Measurements from ENCODE around the gene RAD51B.

The RAD51B gene

DNA sequence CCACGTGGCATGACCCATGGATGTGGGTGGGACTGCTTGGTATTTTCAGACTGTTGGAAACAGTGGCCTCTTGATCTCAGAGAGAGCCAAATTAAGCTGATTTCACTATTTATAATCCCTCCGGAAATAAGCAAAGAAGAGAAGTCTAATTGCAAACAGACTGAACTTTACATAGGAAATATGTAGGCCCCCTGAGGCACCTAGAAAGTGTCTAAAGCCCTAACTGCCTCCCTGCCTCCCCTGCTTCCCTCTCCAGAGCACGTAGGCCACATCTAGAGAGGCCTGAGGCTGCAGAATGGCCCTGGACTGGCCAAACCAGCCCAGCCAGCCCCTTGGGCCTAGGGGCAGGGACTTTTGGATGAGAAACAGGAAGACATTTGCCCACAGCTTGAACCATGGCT, 849.5 kb downstream of the RAD51B start:
- Mint-ChIP-seq H3K4me1 (peaks cover 59% of the 10 kb centered on the region), H3K36me3 (peaks cover 23% of the 10 kb centered on the region), H3K4me3 (no peak overlapping the region), H3K9me3 (peaks cover 3% of the 10 kb centered on the region), H3K27ac (peak overlapping the region; percentile 74), H3K27me3 (no peaks in the 10 kb centered on the region)
- no peak for ATAC-seq

DNA sequence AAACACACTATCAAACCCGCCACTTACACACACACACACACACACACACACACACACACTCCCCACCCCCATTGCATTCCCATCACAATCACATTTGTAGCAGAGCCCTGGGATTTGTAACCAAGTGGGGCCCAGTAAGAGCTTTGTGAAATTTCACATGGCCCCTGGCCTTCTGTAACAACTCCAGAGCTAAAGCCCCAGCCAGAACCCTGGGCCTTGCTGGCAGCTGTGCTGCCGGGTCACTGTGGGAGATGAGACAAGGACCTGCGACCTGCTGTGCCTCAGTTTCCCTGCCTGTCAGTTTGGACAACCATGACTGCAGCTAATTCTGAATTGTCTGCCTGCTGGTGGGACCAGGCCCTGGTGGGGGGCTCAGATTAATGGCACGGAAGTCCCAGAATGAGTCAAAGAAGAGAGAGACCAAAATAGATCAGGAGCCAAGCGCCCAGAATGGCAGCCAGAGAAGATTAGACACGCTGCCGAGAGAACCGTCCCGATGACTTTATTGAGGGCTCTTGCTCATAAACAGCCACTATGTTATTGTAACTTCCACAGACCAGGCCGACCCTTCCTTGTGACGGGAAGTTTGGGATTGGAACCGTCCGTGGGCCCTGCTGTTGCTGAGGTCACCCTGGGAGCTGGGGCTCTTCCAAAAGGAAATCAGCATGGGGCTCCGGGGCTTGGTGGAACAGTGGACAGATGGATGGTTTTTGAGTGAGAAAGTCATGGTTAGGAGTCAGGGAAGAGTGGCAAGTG, 850.2 kb downstream of the RAD51B start:
- no peak overlapping the region for H3K4me3 Mint-ChIP-seq
- peaks cover 23% of the 10 kb centered on the region for H3K36me3 Mint-ChIP-seq
- H3K27ac Mint-ChIP-seq = peak overlapping the region; percentile 74
- peaks cover 56% of the 10 kb centered on the region for H3K4me1 Mint-ChIP-seq
- no peaks in the 10 kb centered on the region for H3K27me3 Mint-ChIP-seq
- H3K9me3 Mint-ChIP-seq = peaks cover 3% of the 10 kb centered on the region
- ATAC-seq = no peak

DNA sequence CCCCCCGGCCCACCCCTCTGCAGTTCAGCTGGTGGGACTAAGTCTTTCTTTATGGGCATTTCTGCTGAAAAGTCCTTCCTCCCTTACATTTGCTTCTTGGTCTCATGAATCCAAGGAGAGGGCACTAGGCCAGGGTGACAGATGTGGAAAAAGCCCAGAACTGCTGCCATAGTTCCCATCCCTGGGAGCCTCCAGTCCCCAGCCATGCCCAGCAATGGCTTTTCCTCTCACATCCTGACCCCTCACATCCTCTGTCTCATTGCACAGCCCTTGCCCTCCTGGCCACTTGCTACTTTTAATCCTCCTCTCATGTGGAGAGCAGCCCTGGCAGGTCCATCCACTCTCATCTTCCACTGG, 850.8 kb downstream of the RAD51B start:
- peaks cover 57% of the 10 kb centered on the region for H3K4me1 Mint-ChIP-seq
- H3K27ac Mint-ChIP-seq = peak overlapping the region; percentile 74
- H3K36me3 Mint-ChIP-seq = peaks cover 23% of the 10 kb centered on the region
- peaks cover 3% of the 10 kb centered on the region for H3K9me3 Mint-ChIP-seq
- no peak overlapping the region for H3K4me3 Mint-ChIP-seq
- no peak for ATAC-seq
- no peaks in the 10 kb centered on the region for H3K27me3 Mint-ChIP-seq

GRCh38 chr14:68671909-68672308, 852.3 kb downstream of the RAD51B start:
- peaks cover 2% of the 10 kb centered on the region for H3K9me3 Mint-ChIP-seq
- no peaks in the 10 kb centered on the region for H3K27me3 Mint-ChIP-seq
- ATAC-seq = no peak
- H3K36me3 Mint-ChIP-seq = peaks cover 19% of the 10 kb centered on the region
- H3K27ac Mint-ChIP-seq = peak overlapping the region; percentile 51
- no peak overlapping the region for H3K4me3 Mint-ChIP-seq
- H3K4me1 Mint-ChIP-seq = peaks cover 56% of the 10 kb centered on the region

DNA sequence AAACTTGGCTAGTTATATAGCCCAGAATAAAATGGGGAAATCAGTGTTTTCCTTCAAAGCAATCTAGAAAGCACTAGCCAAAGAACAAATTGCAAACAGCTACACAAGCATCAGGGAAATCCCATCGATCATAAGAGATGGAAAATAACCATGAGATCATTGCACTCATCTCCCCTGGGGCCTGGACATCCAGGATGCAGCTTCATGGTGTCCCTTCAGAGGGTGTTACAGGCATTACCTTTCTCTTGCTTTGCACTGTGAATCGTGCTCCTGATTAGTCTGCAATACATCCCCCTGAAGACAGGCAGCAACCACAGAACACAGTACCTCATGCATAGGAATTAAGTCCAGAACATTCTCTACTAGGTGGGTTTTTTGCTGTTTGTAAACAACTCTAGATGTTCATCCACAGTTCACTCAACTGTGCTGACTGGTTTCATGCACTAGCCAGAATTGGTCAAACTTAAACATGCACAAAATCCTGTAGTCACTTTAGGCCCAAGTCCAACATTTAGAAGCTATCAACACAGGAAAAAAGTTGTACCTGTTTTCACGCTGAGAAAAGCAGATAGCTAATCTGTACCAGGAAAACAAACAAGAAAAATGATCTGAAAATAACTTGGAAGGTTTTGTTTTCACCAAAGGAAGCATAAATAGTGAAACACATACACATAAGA, 853.2 kb downstream of the RAD51B start:
- no peaks in the 10 kb centered on the region for H3K27me3 Mint-ChIP-seq
- H3K4me3 Mint-ChIP-seq = no peak overlapping the region
- H3K9me3 Mint-ChIP-seq = no peaks in the 10 kb centered on the region
- H3K36me3 Mint-ChIP-seq = peaks cover 19% of the 10 kb centered on the region
- H3K4me1 Mint-ChIP-seq = peaks cover 63% of the 10 kb centered on the region
- peak; percentile 54 for ATAC-seq
- peak overlapping the region; percentile 51 for H3K27ac Mint-ChIP-seq

- Mint-ChIP-seq H3K4me3 (no peak overlapping the region), H3K9me3 (no peaks in the 10 kb centered on the region), H3K36me3 (peaks cover 20% of the 10 kb centered on the region), H3K27me3 (no peaks in the 10 kb centered on the region), H3K4me1 (peaks cover 63% of the 10 kb centered on the region), H3K27ac (no peak overlapping the region)
- no peak for ATAC-seq
These were observed 853.9 kb downstream of the RAD51B start for GRCh38 chr14:68673464-68673863.

DNA sequence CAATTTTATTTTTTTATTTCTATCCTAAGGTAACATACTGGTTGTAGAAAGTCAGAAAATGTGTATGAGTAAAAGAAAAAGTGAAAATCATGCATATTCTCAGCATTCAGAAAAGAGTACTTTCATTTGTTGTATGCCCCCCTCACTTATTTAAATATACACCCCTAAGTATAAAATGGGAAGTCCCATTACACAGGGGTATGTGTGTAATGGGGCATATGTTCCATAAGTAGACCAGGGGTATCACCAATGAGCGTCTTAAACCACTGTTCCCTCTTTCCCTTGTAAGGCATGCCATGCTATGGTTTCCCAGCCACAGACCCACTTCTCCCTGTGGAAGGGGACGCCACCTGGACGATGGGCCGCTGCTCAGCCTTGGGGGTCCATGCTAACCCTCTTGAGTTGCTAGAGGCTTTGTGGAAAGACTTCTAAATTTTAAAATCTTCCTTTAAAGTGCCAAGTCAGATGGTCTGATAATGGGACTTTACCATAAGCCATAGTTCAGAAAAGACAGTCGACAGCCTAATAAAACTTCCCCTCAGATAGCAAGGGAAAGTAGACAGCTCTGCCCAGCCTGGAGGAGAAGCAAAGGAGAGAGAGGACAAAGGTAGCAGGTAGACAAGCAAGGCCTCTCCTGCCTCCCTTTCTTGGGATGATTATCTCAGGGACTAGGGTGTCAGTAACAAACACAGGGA, 855.1 kb downstream of the RAD51B start:
- peak; percentile 48 for ATAC-seq
- no peak overlapping the region for H3K4me3 Mint-ChIP-seq
- H3K9me3 Mint-ChIP-seq = no peaks in the 10 kb centered on the region
- no peaks in the 10 kb centered on the region for H3K27me3 Mint-ChIP-seq
- peaks cover 70% of the 10 kb centered on the region for H3K4me1 Mint-ChIP-seq
- H3K27ac Mint-ChIP-seq = peak overlapping the region; percentile 84
- peaks cover 32% of the 10 kb centered on the region for H3K36me3 Mint-ChIP-seq

DNA sequence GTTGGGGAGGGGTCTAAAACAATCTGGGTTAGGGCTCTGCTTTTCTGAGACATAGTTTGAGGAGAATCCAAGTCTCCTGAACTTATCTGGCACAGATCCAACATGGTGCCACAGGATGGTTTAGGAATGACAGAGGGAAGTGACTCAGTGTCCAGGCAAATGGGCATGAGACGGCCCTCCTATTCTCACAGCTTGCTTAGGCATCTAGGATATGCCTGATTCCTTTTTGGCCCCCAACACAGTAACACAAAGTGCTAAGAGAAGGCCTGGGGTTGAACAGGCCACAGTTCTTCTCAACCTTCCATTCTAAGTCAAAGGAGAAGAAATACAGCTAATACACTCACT, 855.6 kb downstream of the RAD51B start:
- Mint-ChIP-seq H3K36me3 (peaks cover 34% of the 10 kb centered on the region), H3K9me3 (no peaks in the 10 kb centered on the region), H3K27me3 (no peaks in the 10 kb centered on the region), H3K4me3 (no peak overlapping the region), H3K4me1 (peaks cover 73% of the 10 kb centered on the region), H3K27ac (peak overlapping the region; percentile 84)
- ATAC-seq = no peak

DNA sequence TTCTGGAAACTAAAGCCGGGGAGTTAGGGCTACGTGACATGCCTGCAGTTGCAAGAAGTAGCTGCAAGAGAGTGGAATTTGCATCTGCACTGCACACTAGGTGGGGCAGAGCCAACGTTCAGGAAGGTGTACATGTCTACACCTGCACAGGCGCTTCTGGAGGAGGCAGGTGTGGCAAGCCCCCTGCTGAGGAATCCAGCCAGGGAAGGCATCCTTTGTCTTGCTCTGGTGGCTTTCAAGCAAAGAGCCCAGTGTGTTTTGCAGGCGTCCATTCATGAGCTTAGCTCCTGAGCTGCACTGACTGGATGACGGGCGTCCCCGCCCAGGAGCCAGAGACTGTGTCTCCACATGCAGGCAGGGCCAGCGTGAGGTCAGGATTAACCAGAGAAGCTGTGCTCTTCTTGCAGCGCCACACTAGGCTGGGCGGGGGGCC, 856.9 kb downstream of the RAD51B start:
- Mint-ChIP-seq H3K27ac (peak overlapping the region; percentile 84), H3K4me3 (no peak overlapping the region)

GRCh38 chr14:68677476-68677875, 857.9 kb downstream of the RAD51B start:
- Mint-ChIP-seq H3K27me3 (no peaks in the 10 kb centered on the region), H3K9me3 (no peaks in the 10 kb centered on the region), H3K4me3 (no peak overlapping the region), H3K36me3 (peaks cover 45% of the 10 kb centered on the region), H3K27ac (no peak overlapping the region), H3K4me1 (peaks cover 73% of the 10 kb centered on the region)
- ATAC-seq = no peak

More for the DNA sequence above, 856.9 kb downstream of the RAD51B start:
- H3K27me3 Mint-ChIP-seq = no peaks in the 10 kb centered on the region
- H3K9me3 Mint-ChIP-seq = no peaks in the 10 kb centered on the region
- ATAC-seq = no peak
- H3K4me1 Mint-ChIP-seq = peaks cover 73% of the 10 kb centered on the region
- H3K36me3 Mint-ChIP-seq = peaks cover 45% of the 10 kb centered on the region

- ATAC-seq = no peak
- H3K4me3 Mint-ChIP-seq = no peak overlapping the region
- no peaks in the 10 kb centered on the region for H3K9me3 Mint-ChIP-seq
- peaks cover 72% of the 10 kb centered on the region for H3K4me1 Mint-ChIP-seq
- peaks cover 48% of the 10 kb centered on the region for H3K36me3 Mint-ChIP-seq
- H3K27me3 Mint-ChIP-seq = no peaks in the 10 kb centered on the region
- H3K27ac Mint-ChIP-seq = peak overlapping the region; percentile 99
These were observed 858.3 kb downstream of the RAD51B start for GRCh38 chr14:68677901-68678300.

DNA sequence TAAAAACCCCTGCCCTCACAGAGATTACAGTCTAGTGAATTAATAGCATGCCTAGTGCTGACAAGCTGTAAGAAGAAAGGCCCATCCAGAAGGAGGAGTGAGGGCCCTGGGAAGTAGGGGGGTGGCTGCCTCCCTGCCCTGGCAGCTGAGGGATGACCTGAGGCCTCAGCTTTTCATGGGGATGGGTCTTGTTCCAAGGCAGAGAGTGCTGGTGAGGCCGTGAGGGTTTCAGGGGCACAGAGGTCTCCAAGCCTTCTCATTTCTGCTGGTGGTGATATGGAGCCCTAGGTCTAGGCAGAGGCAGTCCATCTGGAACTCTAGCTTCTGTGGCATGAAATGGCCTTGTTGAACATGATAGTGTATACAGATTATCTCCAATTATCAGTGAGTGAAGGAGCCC, 858.9 kb downstream of the RAD51B start:
- Mint-ChIP-seq H3K27me3 (no peaks in the 10 kb centered on the region), H3K4me3 (no peak overlapping the region), H3K36me3 (peaks cover 51% of the 10 kb centered on the region), H3K9me3 (no peaks in the 10 kb centered on the region), H3K4me1 (peaks cover 75% of the 10 kb centered on the region), H3K27ac (peak overlapping the region; percentile 99)
- no peak for ATAC-seq

DNA sequence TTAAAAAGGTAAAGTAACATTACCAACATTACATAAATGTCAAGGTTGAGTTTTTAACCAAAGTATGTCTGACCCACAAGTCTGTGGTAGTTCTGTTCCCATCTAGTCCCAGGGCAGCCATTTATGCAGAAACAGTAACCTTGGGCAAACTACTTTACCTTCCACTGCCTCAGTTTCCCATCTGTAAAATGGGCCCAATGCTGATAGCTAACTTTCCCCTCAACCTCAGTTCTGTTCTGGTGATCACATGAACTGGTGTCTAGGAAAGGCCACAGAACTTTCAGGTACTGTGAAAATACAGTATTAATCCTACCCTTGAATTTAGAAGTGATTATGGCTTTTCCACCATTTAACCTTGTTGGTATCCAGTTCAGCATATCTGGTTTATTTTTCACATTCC, 859.7 kb downstream of the RAD51B start:
- Mint-ChIP-seq H3K4me3 (no peak overlapping the region), H3K36me3 (peaks cover 51% of the 10 kb centered on the region), H3K9me3 (no peaks in the 10 kb centered on the region), H3K27ac (peak overlapping the region; percentile 99), H3K27me3 (no peaks in the 10 kb centered on the region), H3K4me1 (peaks cover 83% of the 10 kb centered on the region)
- ATAC-seq = no peak

DNA sequence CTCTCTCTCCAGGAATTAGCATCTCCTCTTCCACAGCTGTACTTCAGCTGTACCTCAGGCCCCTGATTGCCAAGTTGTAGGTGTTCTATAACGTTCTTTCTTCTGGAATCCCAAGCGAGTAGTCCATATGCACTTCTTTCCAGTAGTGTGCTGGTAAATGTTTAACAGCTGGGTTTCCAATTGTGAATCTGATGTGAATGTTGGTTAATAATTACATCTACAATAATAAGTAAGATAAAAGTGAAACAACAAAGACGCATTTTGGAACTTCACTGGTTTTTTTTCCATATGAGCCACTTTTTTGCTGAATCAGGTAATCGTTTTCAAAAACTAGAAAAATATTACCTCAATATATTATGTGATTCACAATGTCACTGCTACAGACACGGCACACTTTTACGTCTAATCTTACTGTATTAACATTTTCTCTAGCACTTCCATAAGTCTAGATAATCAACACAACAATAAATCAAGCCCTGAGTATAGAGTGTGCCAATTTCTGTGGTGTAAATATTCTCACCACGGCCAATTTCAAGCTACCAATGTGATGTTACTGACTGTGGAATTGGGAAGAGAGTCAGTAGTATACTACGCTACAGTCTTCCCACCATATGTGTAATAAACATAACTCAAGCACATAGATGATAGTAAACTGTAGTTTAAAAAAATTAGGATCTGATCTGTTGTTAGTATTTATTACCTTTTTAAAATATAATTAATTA, 860.3 kb downstream of the RAD51B start:
- peak overlapping the region; percentile 99 for H3K27ac Mint-ChIP-seq
- ATAC-seq = no peak

DNA sequence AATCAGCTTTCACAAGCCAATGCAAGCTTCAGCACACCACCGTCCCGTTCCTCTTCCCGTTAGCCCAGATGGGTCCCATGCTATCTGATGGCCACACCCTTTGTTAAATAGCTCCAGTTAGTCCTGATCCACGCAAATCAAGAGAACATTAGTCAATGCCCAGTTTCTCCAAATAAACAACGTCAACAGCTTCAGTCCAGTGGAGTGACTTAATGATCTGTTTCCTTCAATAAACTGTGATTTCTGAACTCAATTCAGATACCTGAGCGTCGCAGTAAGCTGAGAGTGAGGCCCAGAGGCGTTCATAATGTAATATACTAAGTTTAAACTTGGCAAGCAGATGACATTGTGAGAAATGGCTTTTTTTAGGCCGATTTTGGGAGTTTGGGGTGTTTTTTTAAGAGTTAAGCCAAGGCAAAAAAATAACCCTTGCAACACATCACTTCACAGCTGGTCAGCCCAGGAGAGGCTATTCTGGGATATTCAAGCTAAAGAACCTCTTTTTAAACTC, 861.0 kb downstream of the RAD51B start:
- Mint-ChIP-seq H3K4me3 (no peak overlapping the region), H3K4me1 (peaks cover 86% of the 10 kb centered on the region), H3K27me3 (no peaks in the 10 kb centered on the region), H3K9me3 (no peaks in the 10 kb centered on the region), H3K27ac (peak overlapping the region; percentile 99), H3K36me3 (peaks cover 49% of the 10 kb centered on the region)
- no peak for ATAC-seq

More for the DNA sequence above, 860.3 kb downstream of the RAD51B start:
- Mint-ChIP-seq H3K4me3 (no peak overlapping the region), H3K27me3 (no peaks in the 10 kb centered on the region), H3K36me3 (peaks cover 51% of the 10 kb centered on the region), H3K4me1 (peaks cover 85% of the 10 kb centered on the region), H3K9me3 (no peaks in the 10 kb centered on the region)
